Measurements from ENCODE around the gene CPEB3.

DNA sequence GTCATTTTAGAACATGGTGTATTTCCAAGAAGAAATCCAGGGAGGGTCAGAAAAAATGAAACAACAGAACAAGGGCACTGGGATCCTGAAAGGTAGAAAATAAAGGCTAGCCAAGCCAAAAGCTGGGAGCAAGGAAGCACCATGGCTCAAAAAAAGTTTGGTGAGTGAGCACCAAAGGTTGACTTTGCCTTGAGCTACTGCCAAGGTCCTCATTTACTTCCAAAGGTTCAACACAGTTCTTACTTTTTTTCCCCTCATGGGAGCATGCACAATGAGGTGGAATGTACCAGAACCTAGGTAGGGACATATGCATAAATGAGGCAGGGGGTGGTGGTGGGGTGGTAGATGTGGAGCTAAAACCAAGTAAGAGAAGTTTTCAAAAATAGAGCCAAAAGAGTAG lies 182.8 kb downstream of the CPEB3 start:
- TF ChIP-seq CTCF (IDR thresholded peaks at IDR 0.05) (no peak), POLR2A (IDR thresholded peaks at IDR 0.05) (no peak)

All from adrenal gland (tissue), 5 donors.